SU-DHL-6 (cell line): Measurements from ENCODE around the gene MYO7B.

ENCODE experiments used
- EZH2phosphoT487 ChIP-seq: fragments of 200-600 bp; sonication (generic), shearing (Covaris generic); conservative IDR thresholded peaks from 2 replicates; pipeline ENCODE4 v1.6.1; 2018; ENCODE audit warnings: mild to moderate bottlenecking, antibody characterized with exemption, low read length, moderate library complexity, mixed read lengths
- TF ChIP-seq, protein P1 (sequence below): fragments of 200-600 bp; sonication (generic); IDR thresholded peaks from one replicate; pipeline ENCODE4 v1.5.1; 2017; ENCODE audit warnings: antibody characterized with exemption, mild to moderate bottlenecking, low read length, moderate library complexity; ENCODE audit not compliant: insufficient read depth, poor library complexity, severe bottlenecking

- TF ChIP-seq, protein P1, sequence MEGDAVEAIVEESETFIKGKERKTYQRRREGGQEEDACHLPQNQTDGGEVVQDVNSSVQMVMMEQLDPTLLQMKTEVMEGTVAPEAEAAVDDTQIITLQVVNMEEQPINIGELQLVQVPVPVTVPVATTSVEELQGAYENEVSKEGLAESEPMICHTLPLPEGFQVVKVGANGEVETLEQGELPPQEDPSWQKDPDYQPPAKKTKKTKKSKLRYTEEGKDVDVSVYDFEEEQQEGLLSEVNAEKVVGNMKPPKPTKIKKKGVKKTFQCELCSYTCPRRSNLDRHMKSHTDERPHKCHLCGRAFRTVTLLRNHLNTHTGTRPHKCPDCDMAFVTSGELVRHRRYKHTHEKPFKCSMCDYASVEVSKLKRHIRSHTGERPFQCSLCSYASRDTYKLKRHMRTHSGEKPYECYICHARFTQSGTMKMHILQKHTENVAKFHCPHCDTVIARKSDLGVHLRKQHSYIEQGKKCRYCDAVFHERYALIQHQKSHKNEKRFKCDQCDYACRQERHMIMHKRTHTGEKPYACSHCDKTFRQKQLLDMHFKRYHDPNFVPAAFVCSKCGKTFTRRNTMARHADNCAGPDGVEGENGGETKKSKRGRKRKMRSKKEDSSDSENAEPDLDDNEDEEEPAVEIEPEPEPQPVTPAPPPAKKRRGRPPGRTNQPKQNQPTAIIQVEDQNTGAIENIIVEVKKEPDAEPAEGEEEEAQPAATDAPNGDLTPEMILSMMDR: no peak
- TF ChIP-seq EZH2phosphoT487: no peak
Measured at GRCh38 chr2:127658641-127659407, 123.3 kb downstream of the MYO7B start.
